Muscle layer of colon (tissue), 2 donors: ENCODE results near the gene FNDC8.
"Not testable (repeated sequence)": the region's sequence is repeated elsewhere in the genome, so short reads cannot be mapped to it uniquely, and the experiment has no call there.

Experiments
- H3K27ac ChIP-seq: one replicate; pipeline ENCODE4 v1.7.0; 2013; ENCODE audit warnings: low read depth, mild to moderate bottlenecking, low read length, moderate library complexity
- H3K27me3 ChIP-seq, 2 donors: one replicate each; pipeline ENCODE4 v1.7.0; 2013; ENCODE audit warnings: low read length in 2 of 2, mild to moderate bottlenecking in 2 of 2; ENCODE audit not compliant: insufficient read depth in 2 of 2, control insufficient read depth in 1 of 2
- H3K36me3 ChIP-seq: one replicate; pipeline ENCODE4 v1.7.0; 2013; ENCODE audit warnings: mild to moderate bottlenecking, low read length; ENCODE audit not compliant: insufficient read depth
- H3K4me1 ChIP-seq: one replicate; pipeline ENCODE4 v1.7.0; 2013; ENCODE audit warnings: mild to moderate bottlenecking, low read length; ENCODE audit not compliant: insufficient read depth
- H3K4me3 ChIP-seq, 2 donors: one replicate each; pipeline ENCODE4 v1.7.0; 2013; ENCODE audit warnings: low read length in 2 of 2, low read depth in 1 of 2, mild to moderate bottlenecking in 1 of 2, moderate library complexity in 1 of 2
- H3K9ac ChIP-seq: one replicate; pipeline ENCODE4 v1.7.0; 2013; ENCODE audit warnings: low read length
- H3K9me3 ChIP-seq: one replicate; pipeline ENCODE4 v1.7.0; 2013; ENCODE audit warnings: mild to moderate bottlenecking, low read length
- donor health status: abdominal sarcoma.
- donor health status: Adenocarcinoma of cecum.

FNDC8 gene

GRCh38 chr17:35179379-35179778 is 58.0 kb downstream of the FNDC8 start:
- H3K27me3 ChIP-seq, H3K4me3 ChIP-seq, H3K9ac ChIP-seq, H3K27ac ChIP-seq, H3K36me3 ChIP-seq, H3K9me3 ChIP-seq, H3K4me1 ChIP-seq: not testable (repeated sequence)
